ENCODE results near the gene CRMP1.
"Not testable (repeated sequence)": the region's sequence is repeated elsewhere in the genome, so short reads cannot be mapped to it uniquely, and the experiment has no call there.

The CRMP1 gene

GRCh38 chr4:5821665-5822358, 71.1 kb downstream of the CRMP1 start:
- no peak for DNase-seq

- DNase-seq = no peak
These were observed 76.0 kb downstream of the CRMP1 start for GRCh38 chr4:5816851-5817375.

GRCh38 chr4:5816101-5816500, 76.8 kb downstream of the CRMP1 start:
- DNase-seq = no peak

- DNase-seq = no peak
These were observed 77.2 kb downstream of the CRMP1 start for GRCh38 chr4:5815641-5816040.

GRCh38 chr4:5814421-5814820, 78.5 kb downstream of the CRMP1 start:
- DNase-seq = no peak

GRCh38 chr4:5813882-5814255, 79.0 kb downstream of the CRMP1 start:
- no peak for DNase-seq

- peak; percentile 76 for DNase-seq
These were observed 80.2 kb downstream of the CRMP1 start for GRCh38 chr4:5812506-5813229.

- not testable (repeated sequence) for DNase-seq
These were observed 80.8 kb downstream of the CRMP1 start for GRCh38 chr4:5812057-5812456.

GRCh38 chr4:5810770-5811430, 82.0 kb downstream of the CRMP1 start:
- DNase-seq = no peak

- DNase-seq = no peak
These were observed 82.7 kb downstream of the CRMP1 start for GRCh38 chr4:5810151-5810550.

GRCh38 chr4:5809216-5809776, 83.6 kb downstream of the CRMP1 start:
- no peak for DNase-seq

- DNase-seq = no peak
These were observed 84.7 kb downstream of the CRMP1 start for GRCh38 chr4:5808081-5808741.

GRCh38 chr4:5805270-5805669, 87.6 kb downstream of the CRMP1 start:
- DNase-seq = no peak

- no peak for DNase-seq
These were observed 88.2 kb downstream of the CRMP1 start for GRCh38 chr4:5804656-5805055.

- DNase-seq = no peak
These were observed 90.3 kb downstream of the CRMP1 start for GRCh38 chr4:5802565-5802964.

- DNase-seq = no peak
These were observed 91.2 kb downstream of the CRMP1 start for GRCh38 chr4:5801696-5802095.

GRCh38 chr4:5800496-5800895, 92.4 kb downstream of the CRMP1 start:
- no peak for DNase-seq

- DNase-seq = no peak
These were observed 93.5 kb downstream of the CRMP1 start for GRCh38 chr4:5799406-5799805.

- no peak for DNase-seq
These were observed 93.9 kb downstream of the CRMP1 start for GRCh38 chr4:5798946-5799345.

- DNase-seq = peak; percentile 27
These were observed 94.4 kb downstream of the CRMP1 start for GRCh38 chr4:5798462-5798861.

GRCh38 chr4:5797866-5798265, 95.0 kb downstream of the CRMP1 start:
- DNase-seq = no peak

- DNase-seq = no peak
These were observed 95.9 kb downstream of the CRMP1 start for GRCh38 chr4:5796976-5797375.

GRCh38 chr4:5795580-5795979, 97.3 kb downstream of the CRMP1 start:
- DNase-seq = no peak
